Measurements from ENCODE around the gene UBE4B.
A peak's percentile ranks its signal among the peaks of the same experiment; 100 is the strongest.
"Not testable (repeated sequence)": the region's sequence is repeated elsewhere in the genome, so short reads cannot be mapped to it uniquely, and the experiment has no call there.

UBE4B gene

GRCh38 chr1:10179406-10180091, 146.8 kb downstream of the UBE4B start:
- DNase-seq: no peak

- no peak for DNase-seq
Observed at GRCh38 chr1:10181154-10181553, 148.4 kb downstream of the UBE4B start.

- DNase-seq: no peak
Observed at GRCh38 chr1:10185759-10186158, 153.0 kb downstream of the UBE4B start.

DNA sequence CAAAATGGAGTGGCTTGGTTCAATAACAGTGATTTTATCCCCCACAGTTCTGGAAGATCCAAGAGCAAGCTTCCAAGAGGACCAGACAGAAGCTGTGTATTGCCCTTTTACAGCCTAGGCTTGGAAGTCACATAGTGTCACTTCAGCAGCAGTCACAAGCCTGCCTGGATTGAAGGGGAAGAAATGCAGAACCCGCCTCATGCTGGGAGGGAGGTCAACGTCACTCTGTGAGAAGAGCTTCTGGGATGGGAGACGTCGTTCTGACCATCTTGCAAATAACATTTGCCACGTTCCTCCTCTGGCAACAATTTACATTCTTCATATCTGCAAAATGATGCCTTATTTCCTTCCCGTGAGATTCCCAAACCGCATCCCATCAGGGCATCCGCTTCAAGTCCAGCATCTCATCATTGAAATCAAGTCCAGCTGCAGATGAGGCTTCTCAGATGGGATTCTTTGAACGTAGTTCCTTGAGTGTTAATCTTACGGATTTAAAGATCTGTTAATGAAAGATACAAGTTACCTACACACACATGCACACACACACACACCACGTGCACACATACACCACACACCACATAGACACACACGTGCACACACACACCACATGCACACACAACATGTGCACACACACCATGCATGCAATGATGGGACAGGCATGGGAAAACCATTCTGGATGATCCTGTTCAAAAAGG, 153.7 kb downstream of the UBE4B start:
- no peak for DNase-seq

GRCh38 chr1:10187026-10187334, 154.2 kb downstream of the UBE4B start:
- no peak for DNase-seq

GRCh38 chr1:10188133-10188650, 155.4 kb downstream of the UBE4B start:
- no peak for DNase-seq

GRCh38 chr1:10189659-10190058, 156.9 kb downstream of the UBE4B start:
- no peak for DNase-seq

DNA sequence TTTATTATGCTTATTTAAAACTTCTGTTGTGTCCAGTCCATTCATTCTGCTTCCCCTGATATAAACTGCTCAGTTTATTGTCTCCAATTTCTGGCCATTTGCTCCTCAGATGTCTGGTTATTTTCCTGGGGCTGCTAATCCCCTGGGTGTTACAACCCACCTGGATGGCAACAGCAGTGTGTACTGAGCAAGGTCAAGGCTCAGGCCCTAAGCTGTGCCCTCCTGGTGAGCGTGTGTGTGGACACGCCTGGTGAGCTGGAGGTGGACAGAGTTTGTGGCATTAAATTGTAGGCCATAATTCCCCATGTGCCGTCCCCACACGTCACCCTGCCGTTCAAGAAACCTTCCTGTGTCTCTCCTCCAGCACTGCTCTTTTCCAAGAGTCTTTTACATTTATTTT, 159.5 kb downstream of the UBE4B start:
- DNase-seq: no peak

- no peak for DNase-seq
Observed at GRCh38 chr1:10193288-10193687, 160.5 kb downstream of the UBE4B start.

- no peak for DNase-seq
Observed at GRCh38 chr1:10195570-10195969, 162.8 kb downstream of the UBE4B start.

GRCh38 chr1:10196976-10197375, 164.2 kb downstream of the UBE4B start:
- no peak for DNase-seq

GRCh38 chr1:10200620-10201019, 167.9 kb downstream of the UBE4B start:
- no peak for DNase-seq

GRCh38 chr1:10204003-10204642, 171.4 kb downstream of the UBE4B start:
- no peak for DNase-seq

- DNase-seq: not testable (repeated sequence)
Observed at GRCh38 chr1:10205206-10205605, 172.4 kb downstream of the UBE4B start.

DNA sequence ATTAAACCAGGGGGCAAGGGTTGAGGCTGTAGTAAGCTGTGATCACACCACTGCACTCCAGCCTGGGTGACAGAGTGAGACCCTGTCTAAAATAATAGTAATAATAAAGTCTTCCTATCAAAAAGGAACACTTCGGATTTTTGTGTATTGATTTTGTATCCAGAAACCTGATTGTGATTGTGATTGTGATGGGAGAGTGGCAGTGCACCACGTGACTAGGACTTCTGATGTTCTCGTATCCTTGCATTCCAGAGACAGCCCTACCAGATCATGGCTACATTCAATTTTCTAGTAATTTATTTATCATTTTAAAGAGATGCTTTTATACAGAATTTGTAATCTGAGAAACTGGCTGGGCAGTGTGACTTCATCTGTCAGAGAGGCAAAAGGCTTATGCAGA, 175.1 kb downstream of the UBE4B start:
- DNase-seq: no peak

DNA sequence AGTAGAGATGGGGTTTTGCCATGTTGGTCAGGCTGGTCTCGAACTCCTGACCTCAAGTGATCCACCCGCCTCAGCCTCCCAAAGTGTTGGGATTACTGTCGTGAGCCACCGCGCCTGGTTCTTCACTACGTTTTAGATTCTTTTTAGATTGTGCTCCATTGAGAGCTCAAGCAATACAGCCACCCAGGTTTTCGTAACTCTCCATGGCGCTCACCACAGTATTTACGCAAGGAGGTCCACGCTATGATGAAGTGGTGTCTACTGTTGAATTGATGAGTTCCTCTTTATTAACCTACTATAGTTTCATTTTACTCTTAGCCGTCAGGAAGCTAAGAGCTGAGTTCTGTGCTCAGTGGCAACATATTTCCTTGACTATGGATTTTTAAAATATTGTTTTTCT, 175.8 kb downstream of the UBE4B start:
- no peak for DNase-seq

GRCh38 chr1:10209590-10209904, 176.8 kb downstream of the UBE4B start:
- no peak for DNase-seq

DNA sequence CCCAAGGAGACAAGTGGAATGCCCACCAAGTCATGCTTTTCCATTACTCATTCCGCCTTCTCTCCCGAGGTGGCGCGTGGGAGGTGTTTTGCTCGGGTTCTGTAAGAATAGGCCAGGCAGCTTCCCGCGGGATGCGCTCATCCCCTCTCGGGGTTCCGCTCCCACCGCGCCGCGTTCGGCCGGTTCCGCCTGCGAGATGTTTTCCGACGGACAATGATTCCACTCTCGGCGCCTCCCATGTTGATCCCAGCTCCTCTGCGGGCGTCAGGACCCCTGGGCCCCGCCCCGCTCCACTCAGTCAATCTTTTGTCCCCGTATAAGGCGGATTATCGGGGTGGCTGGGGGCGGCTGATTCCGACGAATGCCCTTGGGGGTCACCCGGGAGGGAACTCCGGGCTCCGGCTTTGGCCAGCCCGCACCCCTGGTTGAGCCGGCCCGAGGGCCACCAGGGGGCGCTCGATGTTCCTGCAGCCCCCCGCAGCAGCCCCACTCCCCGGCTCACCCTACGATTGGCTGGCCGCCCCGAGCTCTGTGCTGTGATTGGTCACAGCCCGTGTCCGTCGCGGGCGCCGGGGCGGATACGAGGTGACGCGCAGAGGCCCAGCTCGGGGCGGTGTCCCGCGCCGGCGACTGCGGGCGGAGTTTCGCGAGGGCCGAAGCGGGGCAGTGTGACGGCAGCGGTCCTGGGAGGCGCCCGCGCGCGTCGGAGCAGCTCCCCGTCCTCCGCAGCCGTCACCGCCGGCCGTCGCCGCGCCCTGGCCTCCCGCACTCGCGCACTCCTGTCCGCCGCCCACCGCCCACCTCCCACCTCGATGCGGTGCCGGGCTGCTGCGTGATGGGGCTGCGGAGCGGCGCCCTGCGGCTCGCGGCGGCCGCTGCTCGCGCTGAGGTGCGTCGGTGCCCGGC, 177.4 kb downstream of the UBE4B start, which contains the start of gene KIF1B:
TSS of gene KIF1B (plus strand) at position 666 of the 906 bp plus-strand sequence. CDS start 21,759 bp downstream, outside the sequence.
- peak; percentile 95 for DNase-seq

- no peak for DNase-seq
Observed at GRCh38 chr1:10210841-10211804, 178.4 kb downstream of the UBE4B start.

- DNase-seq: no peak
Observed at GRCh38 chr1:10211805-10212410, 179.2 kb downstream of the UBE4B start.

GRCh38 chr1:10212476-10212875, 179.7 kb downstream of the UBE4B start:
- no peak for DNase-seq

Measured in hematopoietic multipotent progenitor cell treated with erythropoietin and hydrocortisone succinate and interleukin-3 and kit ligand, for 8 days (in vitro differentiated cells).